Measurements from ENCODE around the gene GPC6.

Gene GPC6

DNA sequence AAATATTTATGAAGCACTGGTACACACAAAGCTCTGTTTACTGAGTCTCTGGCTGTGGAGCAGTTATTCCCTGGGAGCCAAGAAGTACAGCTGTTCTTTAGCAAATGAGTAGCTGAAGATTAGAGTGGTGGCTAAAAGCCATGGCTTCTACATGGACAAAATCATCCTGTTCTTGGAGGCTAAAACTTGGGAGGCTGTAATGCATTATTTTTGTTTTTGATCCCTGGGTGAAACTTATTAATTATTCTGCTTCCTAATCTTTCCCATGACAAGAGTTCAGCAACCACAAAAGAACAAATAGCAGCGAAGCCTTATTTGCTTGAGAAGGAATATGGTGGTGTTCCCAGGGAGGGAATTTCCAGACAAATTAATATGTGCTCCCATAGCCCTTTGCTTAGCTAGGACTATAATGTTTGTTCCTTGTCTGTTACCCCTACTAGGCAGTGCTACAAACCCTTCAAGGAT is 1143.4 kb downstream of the GPC6 start:
- Histone ChIP-seq H3K36me3 (replicated peaks; ENCODE audit: low read depth, low read length) (no peaks in the 10 kb centered on the region), H3K9me3 (ENCODE audit: insufficient read depth, low read length) (no peaks in the 10 kb centered on the region), H3K4me2 (ENCODE audit: low read length) (no peak overlapping the region), H3K27ac (ENCODE audit: low read length) (no peak overlapping the region), H3K9ac (ENCODE audit: low read length) (no peak overlapping the region), H3K27me3 (ENCODE audit: low read depth, low read length) (0 out of 2 replicates have a peak, but pooled peaks cover 5% of the 10 kb centered on the region), H3K4me3 (ENCODE audit: low read length) (no peak overlapping the region), H3K79me2 (ENCODE audit: low read length) (no peaks in the 10 kb centered on the region), H4K20me1 (ENCODE audit: insufficient read depth, low read length) (no peaks in the 10 kb centered on the region), H3K4me1 (ENCODE audit: low read length) (no peaks in the 10 kb centered on the region), H2AFZ (ENCODE audit: low read depth, low read length) (no peak overlapping the region)
- TF ChIP-seq EZH2phosphoT487 (IDR thresholded peaks at IDR 0.05; ENCODE audit: low read depth) = no peak
- TF ChIP-seq, protein P1, sequence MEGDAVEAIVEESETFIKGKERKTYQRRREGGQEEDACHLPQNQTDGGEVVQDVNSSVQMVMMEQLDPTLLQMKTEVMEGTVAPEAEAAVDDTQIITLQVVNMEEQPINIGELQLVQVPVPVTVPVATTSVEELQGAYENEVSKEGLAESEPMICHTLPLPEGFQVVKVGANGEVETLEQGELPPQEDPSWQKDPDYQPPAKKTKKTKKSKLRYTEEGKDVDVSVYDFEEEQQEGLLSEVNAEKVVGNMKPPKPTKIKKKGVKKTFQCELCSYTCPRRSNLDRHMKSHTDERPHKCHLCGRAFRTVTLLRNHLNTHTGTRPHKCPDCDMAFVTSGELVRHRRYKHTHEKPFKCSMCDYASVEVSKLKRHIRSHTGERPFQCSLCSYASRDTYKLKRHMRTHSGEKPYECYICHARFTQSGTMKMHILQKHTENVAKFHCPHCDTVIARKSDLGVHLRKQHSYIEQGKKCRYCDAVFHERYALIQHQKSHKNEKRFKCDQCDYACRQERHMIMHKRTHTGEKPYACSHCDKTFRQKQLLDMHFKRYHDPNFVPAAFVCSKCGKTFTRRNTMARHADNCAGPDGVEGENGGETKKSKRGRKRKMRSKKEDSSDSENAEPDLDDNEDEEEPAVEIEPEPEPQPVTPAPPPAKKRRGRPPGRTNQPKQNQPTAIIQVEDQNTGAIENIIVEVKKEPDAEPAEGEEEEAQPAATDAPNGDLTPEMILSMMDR (IDR thresholded peaks at IDR 0.05; ENCODE audit: low read depth, low read length) = no peak

DNA sequence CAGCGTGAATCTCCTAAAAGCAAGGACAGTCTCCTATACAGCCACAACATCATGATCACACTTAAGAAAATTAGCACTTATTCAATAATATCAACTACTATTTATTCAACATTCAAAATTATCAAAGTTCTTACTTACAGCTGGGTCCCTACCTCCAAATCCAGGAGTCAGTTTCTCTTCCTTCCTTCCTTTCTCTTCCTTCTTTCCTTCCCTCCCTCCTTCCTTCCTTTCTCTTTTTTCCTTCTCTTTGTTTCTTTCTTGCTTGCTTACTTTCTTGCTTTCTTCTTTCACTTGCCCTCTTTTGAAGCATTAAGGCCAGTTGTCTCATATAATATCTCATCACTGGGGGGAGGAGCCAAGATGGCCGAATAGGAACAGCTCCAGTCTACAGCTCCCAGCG is 1145.2 kb downstream of the GPC6 start:
- Histone ChIP-seq H3K27me3 (ENCODE audit: low read depth, low read length) (no peaks in the 10 kb centered on the region), H3K9ac (ENCODE audit: low read length) (no peak overlapping the region), H3K27ac (ENCODE audit: low read length) (no peak overlapping the region), H3K36me3 (replicated peaks; ENCODE audit: low read depth, low read length) (no peaks in the 10 kb centered on the region), H3K9me3 (ENCODE audit: insufficient read depth, low read length) (no peaks in the 10 kb centered on the region), H3K4me2 (ENCODE audit: low read length) (no peak overlapping the region), H3K79me2 (ENCODE audit: low read length) (no peaks in the 10 kb centered on the region), H2AFZ (ENCODE audit: low read depth, low read length) (no peak overlapping the region), H4K20me1 (ENCODE audit: insufficient read depth, low read length) (no peaks in the 10 kb centered on the region), H3K4me3 (ENCODE audit: low read length) (no peak overlapping the region), H3K4me1 (ENCODE audit: low read length) (no peaks in the 10 kb centered on the region)
- TF ChIP-seq, protein P1 (IDR thresholded peaks at IDR 0.05; ENCODE audit: low read depth, low read length) = no peak
- TF ChIP-seq EZH2phosphoT487 (IDR thresholded peaks at IDR 0.05; ENCODE audit: low read depth) = no peak

DNA sequence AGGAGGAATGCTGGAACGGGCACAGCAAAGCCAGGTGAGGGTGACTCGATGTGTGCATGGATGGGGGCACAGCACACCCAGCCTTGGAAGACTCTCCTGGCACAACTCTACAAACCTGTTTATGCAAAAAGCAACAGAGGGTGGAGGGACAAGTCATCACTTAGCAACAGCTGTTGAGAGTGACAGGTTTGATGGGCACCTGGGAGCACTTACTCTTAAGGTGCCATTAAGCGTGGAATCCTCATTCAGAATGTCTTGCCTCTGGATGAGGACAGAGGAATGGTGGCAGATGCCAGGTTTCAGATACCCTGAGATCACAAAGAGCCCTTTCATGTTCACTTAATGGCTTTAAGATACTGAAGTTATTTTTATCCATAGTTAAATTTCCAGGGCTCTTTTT is 1155.9 kb downstream of the GPC6 start:
- no peaks in the 10 kb centered on the region for H3K4me1 ChIP-seq (ENCODE audit: low read length)
- no peak for TF ChIP-seq EZH2phosphoT487 (IDR thresholded peaks at IDR 0.05; ENCODE audit: low read depth)
- TF ChIP-seq, protein P1 (IDR thresholded peaks at IDR 0.05; ENCODE audit: low read depth, low read length) = no peak

DNA sequence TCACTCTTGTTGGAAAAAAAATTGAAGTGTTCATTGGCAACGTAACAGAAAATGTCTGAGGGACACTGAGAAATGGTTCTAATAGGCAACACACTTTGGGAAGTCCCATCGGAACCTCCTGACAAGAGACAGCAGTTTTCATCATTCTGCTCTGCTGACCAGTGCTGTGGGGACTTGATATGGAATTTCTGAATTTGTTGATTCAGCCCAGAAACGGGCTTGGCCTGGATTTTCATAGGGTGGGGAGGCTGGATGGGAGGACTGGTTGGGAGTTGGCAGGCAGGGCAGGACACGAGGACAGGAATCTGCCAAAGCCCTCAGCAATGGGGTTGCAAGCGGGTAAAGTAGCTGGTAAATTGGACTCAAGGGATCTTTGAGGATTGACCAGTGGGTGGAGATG is 1156.4 kb downstream of the GPC6 start:
- no peak for TF ChIP-seq EZH2phosphoT487 (IDR thresholded peaks at IDR 0.05; ENCODE audit: low read depth)
- TF ChIP-seq, protein P1 (IDR thresholded peaks at IDR 0.05; ENCODE audit: low read depth, low read length) = no peak

More for the DNA sequence above, 1155.9 kb downstream of the GPC6 start:
- Histone ChIP-seq H3K4me2 (ENCODE audit: low read length) (no peak overlapping the region), H2AFZ (ENCODE audit: low read depth, low read length) (no peak overlapping the region), H3K4me3 (ENCODE audit: low read length) (no peak overlapping the region), H3K9me3 (ENCODE audit: insufficient read depth, low read length) (no peaks in the 10 kb centered on the region), H4K20me1 (ENCODE audit: insufficient read depth, low read length) (no peaks in the 10 kb centered on the region), H3K79me2 (ENCODE audit: low read length) (no peaks in the 10 kb centered on the region), H3K27me3 (ENCODE audit: low read depth, low read length) (0 out of 2 replicates have a peak, but pooled peaks cover 4% of the 10 kb centered on the region), H3K9ac (ENCODE audit: low read length) (no peak overlapping the region), H3K27ac (ENCODE audit: low read length) (no peak overlapping the region), H3K36me3 (replicated peaks; ENCODE audit: low read depth, low read length) (no peaks in the 10 kb centered on the region)

More for the DNA sequence above, 1156.4 kb downstream of the GPC6 start:
- Histone ChIP-seq H3K4me1 (ENCODE audit: low read length) (no peaks in the 10 kb centered on the region), H4K20me1 (ENCODE audit: insufficient read depth, low read length) (no peaks in the 10 kb centered on the region), H2AFZ (ENCODE audit: low read depth, low read length) (no peak overlapping the region), H3K79me2 (ENCODE audit: low read length) (no peaks in the 10 kb centered on the region), H3K4me2 (ENCODE audit: low read length) (no peak overlapping the region), H3K9ac (ENCODE audit: low read length) (no peak overlapping the region), H3K9me3 (ENCODE audit: insufficient read depth, low read length) (no peaks in the 10 kb centered on the region), H3K4me3 (ENCODE audit: low read length) (no peak overlapping the region), H3K27me3 (ENCODE audit: low read depth, low read length) (0 out of 2 replicates have a peak, but pooled peaks cover 4% of the 10 kb centered on the region), H3K36me3 (replicated peaks; ENCODE audit: low read depth, low read length) (no peaks in the 10 kb centered on the region), H3K27ac (ENCODE audit: low read length) (no peak overlapping the region)
